VCaP (cell line): ENCODE data around the gene KLF11.
A peak's percentile ranks its signal among the peaks of the same experiment; 100 is the strongest.

Experiments used
- H3K27ac ChIP-seq: fragments of 450-650 bp; 2 replicates; pipeline ENCODE4 v1.5.1; 2017
- CTCF ChIP-seq: fragments of 450-650 bp; conservative IDR thresholded peaks from 2 replicates; pipeline ENCODE4 v1.5.1; 2017; ENCODE audit warnings: mild to moderate bottlenecking, moderate library complexity

KLF11 gene

GRCh38 chr2:10053351-10053750 is 10.0 kb downstream of the KLF11 start:
- peak overlapping the region; percentile 22; the same call in 1 of the 2 replicates for H3K27ac ChIP-seq
- TF ChIP-seq CTCF, result no peak

- no peak for TF ChIP-seq CTCF
- no peak overlapping the region; the same call in 1 of the 2 replicates for H3K27ac ChIP-seq
Observed at GRCh38 chr2:10054424-10054823, 11.1 kb downstream of the KLF11 start.

GRCh38 chr2:10054976-10055375 is 11.6 kb downstream of the KLF11 start:
- TF ChIP-seq CTCF, result no peak
- H3K27ac ChIP-seq, result no peak overlapping the region

- no peak overlapping the region for H3K27ac ChIP-seq
- TF ChIP-seq CTCF, result no peak
Observed at GRCh38 chr2:10056439-10056838, 13.1 kb downstream of the KLF11 start.

GRCh38 chr2:10057231-10058107 is 14.1 kb downstream of the KLF11 start:
- H3K27ac ChIP-seq, result no peak overlapping the region
- no peak for TF ChIP-seq CTCF

- no peak for TF ChIP-seq CTCF
- no peak overlapping the region for H3K27ac ChIP-seq
Observed at GRCh38 chr2:10058251-10059015, 15.1 kb downstream of the KLF11 start.

GRCh38 chr2:10059016-10059351 is 15.6 kb downstream of the KLF11 start:
- H3K27ac ChIP-seq, result no peak overlapping the region
- TF ChIP-seq CTCF, result no peak
